GM20000 (cell line): ENCODE results near the gene PKIG.

Experiments
- DNase-seq: peaks from one replicate; pipeline ENCODE4 v3.0.0; 2012; ENCODE audit warnings: low spot score
- TF ChIP-seq, protein P1 (sequence below): IDR thresholded peaks from 2 replicates; pipeline ENCODE4 v1.5.1; 2012; ENCODE audit warnings: mild to moderate bottlenecking, control low read depth; ENCODE audit errors: extremely low read depth, missing control alignments

Gene PKIG

GRCh38 chr20:44571362-44571988, 10.9 kb upstream of the PKIG start:
- no peak for DNase-seq
- TF ChIP-seq, protein P1, sequence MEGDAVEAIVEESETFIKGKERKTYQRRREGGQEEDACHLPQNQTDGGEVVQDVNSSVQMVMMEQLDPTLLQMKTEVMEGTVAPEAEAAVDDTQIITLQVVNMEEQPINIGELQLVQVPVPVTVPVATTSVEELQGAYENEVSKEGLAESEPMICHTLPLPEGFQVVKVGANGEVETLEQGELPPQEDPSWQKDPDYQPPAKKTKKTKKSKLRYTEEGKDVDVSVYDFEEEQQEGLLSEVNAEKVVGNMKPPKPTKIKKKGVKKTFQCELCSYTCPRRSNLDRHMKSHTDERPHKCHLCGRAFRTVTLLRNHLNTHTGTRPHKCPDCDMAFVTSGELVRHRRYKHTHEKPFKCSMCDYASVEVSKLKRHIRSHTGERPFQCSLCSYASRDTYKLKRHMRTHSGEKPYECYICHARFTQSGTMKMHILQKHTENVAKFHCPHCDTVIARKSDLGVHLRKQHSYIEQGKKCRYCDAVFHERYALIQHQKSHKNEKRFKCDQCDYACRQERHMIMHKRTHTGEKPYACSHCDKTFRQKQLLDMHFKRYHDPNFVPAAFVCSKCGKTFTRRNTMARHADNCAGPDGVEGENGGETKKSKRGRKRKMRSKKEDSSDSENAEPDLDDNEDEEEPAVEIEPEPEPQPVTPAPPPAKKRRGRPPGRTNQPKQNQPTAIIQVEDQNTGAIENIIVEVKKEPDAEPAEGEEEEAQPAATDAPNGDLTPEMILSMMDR: no peak

GRCh38 chr20:44572551-44573500, 9.6 kb upstream of the PKIG start:
- TF ChIP-seq, protein P1: no peak
- no peak for DNase-seq

GRCh38 chr20:44573501-44573869, 8.9 kb upstream of the PKIG start:
- TF ChIP-seq, protein P1: no peak

GRCh38 chr20:44574372-44574771, 8.0 kb upstream of the PKIG start:
- TF ChIP-seq, protein P1: no peak
- DNase-seq: no peak

More at GRCh38 chr20:44573501-44573869, 8.9 kb upstream of the PKIG start:
- no peak for DNase-seq

DNA sequence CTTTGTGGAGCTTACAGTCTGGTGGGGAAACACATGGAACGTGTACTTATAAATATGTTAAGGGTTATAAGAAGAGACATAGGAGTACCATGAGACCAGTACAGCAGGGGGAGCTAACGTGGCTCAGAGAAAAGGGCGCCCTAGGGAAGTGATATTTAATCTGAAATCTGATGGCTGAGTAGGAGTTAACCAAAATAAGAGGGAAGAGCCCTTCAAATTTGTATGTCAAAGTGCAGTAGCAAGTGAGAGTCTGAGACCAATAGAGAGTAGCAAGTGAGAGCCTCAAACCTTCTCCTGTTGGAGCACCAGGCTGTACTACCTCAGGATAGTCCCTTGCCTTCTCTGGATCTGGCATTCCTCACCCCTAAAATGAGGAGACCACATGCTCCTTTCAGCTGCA, 6.1 kb upstream of the PKIG start:
- DNase-seq: peak; percentile 54
- TF ChIP-seq, protein P1: peak; percentile 39

- TF ChIP-seq, protein P1: no peak
- DNase-seq: no peak
Observed at GRCh38 chr20:44579313-44580081, 2.9 kb upstream of the PKIG start.
